ENCODE measurements around the gene TIPIN. TPM values are rescaled to one million over a fixed set of nuclear protein-coding genes. Genes with fewer than 3 reads are reported as not detected.

TIPIN gene
- polyA plus RNA-seq, 2 of the 4 experiments (the other 2 are of a cell fraction): 28.4 to 37.4 TPM

DNA sequence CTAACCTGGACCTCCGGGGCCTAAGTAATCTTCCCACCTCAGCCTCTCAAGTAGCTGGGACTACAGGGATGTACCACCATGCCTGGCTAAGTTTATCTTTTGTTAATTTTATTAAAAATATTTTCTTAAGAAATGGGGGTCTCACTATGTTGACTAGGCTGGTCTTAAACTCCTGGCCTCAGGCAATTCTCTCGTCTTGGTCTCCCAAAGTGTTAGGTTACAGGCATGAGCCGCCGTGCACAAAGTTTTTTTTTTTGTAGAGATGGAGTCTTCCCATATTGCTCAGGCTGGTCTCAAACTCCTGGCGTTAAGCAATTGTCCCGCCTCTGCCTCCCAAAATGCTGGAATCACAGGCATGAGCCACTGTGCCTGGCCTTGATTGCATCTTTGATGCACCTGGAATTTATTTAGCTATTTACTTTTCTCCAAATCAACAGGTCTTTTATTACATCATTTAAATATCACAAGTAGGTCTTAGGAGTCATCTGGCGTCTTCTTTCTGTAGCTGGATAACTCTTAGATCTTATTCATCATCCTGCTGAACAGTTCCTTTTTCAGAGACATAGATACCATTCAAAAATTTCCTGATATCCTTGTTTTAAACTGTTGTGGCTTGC lies 22.4 kb upstream of the TIPIN start:
- no peak for TF ChIP-seq ZSCAN20 (CRISPR knock-in tag; IDR thresholded peaks at IDR 0.05)
- TF ChIP-seq PHF8 (IDR thresholded peaks at IDR 0.05; ENCODE audit: borderline replicate concordance, low read depth): no peak
- no peak for TF ChIP-seq TFCP2L1 (CRISPR knock-in tag; IDR thresholded peaks at IDR 0.05)
- Histone ChIP-seq H3K4me3 (no peak overlapping the region), H3K9me3 (peaks cover 5% of the 10 kb centered on the region; the same call in 2 of the 3 replicates), H3K4me2 (no peak overlapping the region), H3K27ac (no peak overlapping the region), H3K4me1 (no peaks in the 10 kb centered on the region)
- WGBS (ENCODE audit: missing lambda C conversion rate): 81% methylated on average over 7 of the region's 7 CpGs
- FAIRE-seq: no peak
- no peak for ATAC-seq
- ChIA-PET CTCF (interaction anchor here (0.8 to 1.7 kb wide), 3 partner anchors 9 to 120 kb away, joined by 3 read pairs; no protein-coding TSS in a partner anchor), POLR2A (no interaction called here)
- no peak for DNase-seq (ENCODE audit: low read depth in 1 of 2, low spot score in 1 of 2)

DNA sequence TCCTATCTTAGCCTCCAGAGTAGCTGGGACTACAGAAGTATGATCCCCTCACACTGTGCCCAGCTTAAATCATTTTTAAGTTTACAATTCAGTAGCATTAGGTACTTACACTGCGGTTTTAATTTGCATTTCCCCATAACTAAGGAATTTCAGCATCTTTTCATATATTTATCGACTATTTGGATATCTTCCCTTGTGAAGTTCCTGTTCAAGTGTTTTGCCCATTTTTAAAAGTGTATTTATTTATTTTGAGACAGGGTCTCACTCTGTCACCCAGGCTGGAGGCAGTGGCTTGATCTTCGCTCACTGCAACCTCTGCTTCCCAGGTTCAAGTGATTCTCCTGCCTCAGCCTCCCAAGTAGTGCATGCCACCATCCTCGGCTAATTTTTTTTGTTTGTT lies 17.7 kb upstream of the TIPIN start:
- Histone ChIP-seq H3K4me3 (no peak overlapping the region), H3K27ac (no peak overlapping the region), H3K9me3 (peaks cover 11% of the 10 kb centered on the region), H3K4me2 (no peak overlapping the region), H3K4me1 (peaks cover 17% of the 10 kb centered on the region)
- FAIRE-seq (no peak), DNase-seq (ENCODE audit: low read depth in 1 of 2, low spot score in 1 of 2) (no peak), ATAC-seq (no peak)
- WGBS (ENCODE audit: missing lambda C conversion rate): 73% methylated on average over 4 of the region's 4 CpGs
- ChIA-PET POLR2A (no interaction called here), CTCF (interaction anchor here (2.1 to 2.6 kb wide), 2 partner anchors 13 to 124 kb away, joined by 6 to 16 read pairs; partner anchors contain the start of gene MAP2K1)
- no peak for TF ChIP-seq ZNF302 (CRISPR knock-in tag; IDR thresholded peaks at IDR 0.05)
- TF ChIP-seq MYC (IDR thresholded peaks at IDR 0.05; ENCODE audit: borderline replicate concordance, low read length): no peak
- TF ChIP-seq EP300 (IDR thresholded peaks at IDR 0.05): no peak
- TF ChIP-seq EHF (CRISPR knock-in tag; IDR thresholded peaks at IDR 0.05): no peak
- no peak for TF ChIP-seq RFX5 (IDR thresholded peaks at IDR 0.05)
- TF ChIP-seq ZC3H11A (IDR thresholded peaks at IDR 0.05): no peak
- TF ChIP-seq NFE2L2 (conservative IDR thresholded peaks at IDR 0.05; ENCODE audit: low read length): no peak
- no peak for TF ChIP-seq TP53 (CRISPR knock-in tag; IDR thresholded peaks at IDR 0.05)
- TF ChIP-seq JUNB (IDR thresholded peaks at IDR 0.05): no peak
- no peak for TF ChIP-seq CHD4 (IDR thresholded peaks at IDR 0.05; ENCODE audit: borderline replicate concordance)
- TF ChIP-seq POLR2A (IDR thresholded peaks at IDR 0.05; ENCODE audit: low read length): no peak
- TF ChIP-seq CTCF (IDR thresholded peaks at IDR 0.05): no peak
- TF ChIP-seq HOXA7 (CRISPR knock-in tag; IDR thresholded peaks at IDR 0.05): no peak
- TF ChIP-seq, protein P1, sequence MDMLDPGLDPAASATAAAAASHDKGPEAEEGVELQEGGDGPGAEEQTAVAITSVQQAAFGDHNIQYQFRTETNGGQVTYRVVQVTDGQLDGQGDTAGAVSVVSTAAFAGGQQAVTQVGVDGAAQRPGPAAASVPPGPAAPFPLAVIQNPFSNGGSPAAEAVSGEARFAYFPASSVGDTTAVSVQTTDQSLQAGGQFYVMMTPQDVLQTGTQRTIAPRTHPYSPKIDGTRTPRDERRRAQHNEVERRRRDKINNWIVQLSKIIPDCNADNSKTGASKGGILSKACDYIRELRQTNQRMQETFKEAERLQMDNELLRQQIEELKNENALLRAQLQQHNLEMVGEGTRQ (IDR thresholded peaks at IDR 0.05): no peak
- TF ChIP-seq RAD21 (conservative IDR thresholded peaks at IDR 0.05 in 1 of 2, IDR thresholded peaks at IDR 0.05 in 1 of 2): no peak
- no peak for TF ChIP-seq HOXB13 (CRISPR knock-in tag; IDR thresholded peaks at IDR 0.05; ENCODE audit: low read depth)

DNA sequence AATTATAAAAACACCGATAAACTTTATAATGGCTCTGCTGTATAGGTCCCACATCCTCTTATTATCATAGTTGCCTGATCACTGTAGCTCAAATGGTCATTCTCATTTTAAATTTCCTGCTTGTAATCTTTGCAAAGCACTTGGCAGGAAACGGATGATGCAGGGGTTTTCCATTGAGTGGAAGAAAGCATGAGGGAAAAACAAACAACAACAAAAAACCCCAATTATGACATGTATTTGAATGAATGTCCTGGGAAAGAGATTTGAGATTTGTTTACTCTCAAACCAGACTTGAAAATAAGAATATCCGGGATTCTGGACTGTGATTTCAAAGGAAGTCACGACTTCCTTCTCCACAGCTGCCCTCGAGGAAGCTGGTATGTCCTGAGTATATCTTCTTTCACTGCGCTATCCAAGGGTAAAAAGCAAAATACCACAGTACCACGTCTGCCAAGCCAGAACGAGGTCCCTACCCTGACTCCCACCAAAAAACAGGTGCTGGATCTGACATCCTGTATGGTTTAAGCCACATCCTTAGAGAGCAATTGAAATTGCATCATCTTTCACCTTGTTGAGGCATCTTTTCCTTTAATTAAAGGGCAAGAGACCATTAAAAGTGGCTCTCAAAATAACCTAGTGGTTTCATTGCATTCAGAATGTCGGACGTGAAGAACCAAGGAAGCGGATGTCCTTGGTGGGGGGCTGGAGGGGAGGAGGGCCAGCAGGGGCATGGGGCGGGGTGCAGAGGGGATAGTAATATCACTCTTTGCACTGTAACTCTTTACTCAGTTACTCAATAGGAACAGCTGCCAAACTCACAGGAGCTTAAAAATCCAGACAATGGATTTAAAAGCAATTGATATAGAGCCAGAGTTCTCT lies 13.5 kb upstream of the TIPIN start:
- ChIA-PET POLR2A (interaction anchor here (1.0 to 1.3 kb wide), 2 partner anchors 16 to 128 kb away, joined by 4 read pairs; no protein-coding TSS in a partner anchor), CTCF (interaction anchor here (0.7 to 3.7 kb wide), 3 partner anchors 11 to 1476 kb away, joined by 3 to 24 read pairs (median 8); partner anchors contain the start of gene MAP2K1)
- peaks cover 17% of the 10 kb centered on the region for H3K4me1 ChIP-seq
- peak; percentile 73 to 74; a peak in 5 of 6 replicates for ATAC-seq
- 23% methylated on average over 12 of the region's 12 CpGs for WGBS (ENCODE audit: missing lambda C conversion rate)
- FAIRE-seq: peak; percentile 70
- H3K27ac ChIP-seq: peak overlapping the region; percentile 77 to 84
- H3K4me2 ChIP-seq: peak overlapping the region; percentile 72
- DNase-seq (ENCODE audit: low read depth in 1 of 2, low spot score in 1 of 2): peak; percentile 58 to 75
- H3K9me3 ChIP-seq: peaks cover 11% of the 10 kb centered on the region
- peak overlapping the region; percentile 7; the same call in 1 of the 3 replicates for H3K4me3 ChIP-seq
- TF ChIP-seq MAX (IDR thresholded peaks at IDR 0.05) (peak; percentile 92), TP53 (CRISPR knock-in tag; IDR thresholded peaks at IDR 0.05) (no peak), FOXS1 (CRISPR knock-in tag; IDR thresholded peaks at IDR 0.05) (0 out of 2 replicates have a peak, but pooled peaks have one; percentile 46), EP300 (IDR thresholded peaks at IDR 0.05) (no peak), FOSL2 (IDR thresholded peaks at IDR 0.05) (no peak), FOSL2 (CRISPR knock-in tag; IDR thresholded peaks at IDR 0.05) (peak; percentile 20), RNF2 (IDR thresholded peaks at IDR 0.05; ENCODE audit: borderline replicate concordance, low read depth) (no peak), ZC3H11A (IDR thresholded peaks at IDR 0.05) (no peak), CTCF (IDR thresholded peaks at IDR 0.05) (no peak), NFE2L2 (conservative IDR thresholded peaks at IDR 0.05; ENCODE audit: low read length) (0 out of 2 replicates have a peak, but pooled peaks have one; percentile 6), CEBPB (IDR thresholded peaks at IDR 0.05) (peak; percentile 77 to 94)
- TF ChIP-seq, protein P2, sequence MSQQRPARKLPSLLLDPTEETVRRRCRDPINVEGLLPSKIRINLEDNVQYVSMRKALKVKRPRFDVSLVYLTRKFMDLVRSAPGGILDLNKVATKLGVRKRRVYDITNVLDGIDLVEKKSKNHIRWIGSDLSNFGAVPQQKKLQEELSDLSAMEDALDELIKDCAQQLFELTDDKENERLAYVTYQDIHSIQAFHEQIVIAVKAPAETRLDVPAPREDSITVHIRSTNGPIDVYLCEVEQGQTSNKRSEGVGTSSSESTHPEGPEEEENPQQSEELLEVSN (IDR thresholded peaks at IDR 0.05; ENCODE audit: borderline replicate concordance, low read depth): 0 out of 2 replicates have a peak, but pooled peaks have one; percentile 68
